Kasumi-1 (cell line): ENCODE measurements around the gene HTR3B.
"Not testable (repeated sequence)": the region's sequence is repeated elsewhere in the genome, so short reads cannot be mapped to it uniquely, and the experiment has no call there.

Experiments used
- DNase-seq, 2 experiments: peaks; one replicate each; lab custom pipeline; 2025; lab: John Stamatoyannopoulos, UW

HTR3B gene

DNA sequence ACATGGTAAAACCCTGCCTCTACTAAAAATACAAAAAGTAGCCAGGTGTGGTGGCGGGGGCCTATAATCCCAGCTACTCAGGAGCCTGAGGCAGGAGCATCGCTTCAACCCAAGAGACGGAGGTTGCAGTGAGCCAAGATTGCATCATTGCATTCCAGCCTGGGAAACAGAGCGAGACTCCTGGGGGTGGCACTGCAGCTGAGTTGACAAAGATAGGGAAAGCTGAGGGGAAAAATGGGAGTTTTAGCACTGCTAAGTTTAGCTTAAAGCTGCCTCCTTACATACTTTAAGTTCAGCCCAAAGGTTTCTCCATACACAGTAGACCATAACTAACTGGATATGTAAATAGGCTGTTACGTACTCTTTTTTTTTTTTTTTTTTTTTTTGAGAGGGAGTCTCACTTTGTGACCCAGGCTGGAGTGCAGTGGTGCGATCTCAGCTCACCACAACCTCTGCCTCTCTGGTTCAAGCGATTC lies 20.2 kb upstream of the HTR3B start:
- no peak for DNase-seq

DNA sequence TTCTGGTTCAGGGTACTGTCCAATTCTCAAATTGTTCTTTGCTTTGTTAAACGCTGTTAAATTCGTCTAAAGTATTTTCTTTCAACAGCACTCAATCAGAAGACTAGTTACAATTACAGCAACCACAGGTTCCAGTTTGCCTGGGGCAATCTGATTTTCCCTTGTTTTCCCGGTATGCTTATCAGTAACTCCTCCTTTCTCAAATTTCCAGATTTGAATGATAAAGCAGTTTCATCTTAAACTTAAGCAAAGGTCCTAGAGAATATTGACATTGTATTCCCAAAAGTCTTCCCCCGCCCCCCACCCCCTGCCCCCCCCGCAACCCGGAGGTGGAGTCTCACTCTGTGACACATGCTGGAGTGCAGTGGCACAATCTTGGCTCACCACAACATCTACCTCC lies 18.7 kb upstream of the HTR3B start:
- no peak for DNase-seq

DNA sequence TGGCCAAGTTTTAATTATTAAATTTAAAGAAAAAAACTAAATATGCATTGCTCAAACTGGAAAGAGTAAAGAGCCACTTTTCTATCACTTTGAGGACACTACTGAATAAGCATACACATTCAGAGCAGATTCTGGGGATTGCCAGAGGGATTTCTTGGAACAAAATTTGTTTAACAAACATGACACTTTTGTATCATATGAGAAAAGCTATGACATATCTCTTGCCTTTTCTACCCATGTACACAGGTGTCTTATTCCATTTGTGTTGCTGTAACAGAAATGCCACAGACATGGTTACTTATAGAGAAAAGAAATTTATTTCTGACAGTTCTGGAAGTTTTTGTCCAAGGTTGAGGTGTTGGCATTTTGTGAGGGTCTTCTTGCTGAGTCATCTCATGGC lies 15.7 kb upstream of the HTR3B start:
- no peak for DNase-seq

DNA sequence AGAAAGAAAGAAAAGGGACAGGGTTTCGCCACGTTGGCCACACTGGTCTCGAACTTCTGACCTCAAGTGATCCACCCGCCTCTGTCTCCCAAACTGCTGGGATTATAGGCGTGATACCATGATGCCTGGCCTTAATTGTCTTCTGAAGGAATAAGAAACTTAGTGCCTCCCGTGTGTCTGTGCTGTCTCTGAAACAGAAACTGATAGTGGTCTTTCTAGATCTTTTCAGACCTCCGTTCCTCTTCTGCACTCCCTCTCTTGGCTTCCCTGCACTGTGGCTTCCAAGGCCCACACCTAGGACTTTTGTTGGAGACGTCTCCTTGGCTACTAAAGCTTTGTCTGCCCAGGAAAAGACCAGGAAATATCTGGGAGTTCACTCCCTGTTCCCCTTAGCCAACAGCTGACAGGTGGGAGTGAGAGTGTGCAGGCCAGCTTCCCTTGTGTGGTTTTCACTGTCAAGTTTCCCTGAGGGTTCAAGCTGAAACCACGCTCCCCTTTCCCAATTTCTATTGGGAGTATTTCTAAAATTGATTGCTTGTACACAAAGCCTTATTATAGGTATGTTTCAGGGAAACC lies 10.1 kb upstream of the HTR3B start:
- DNase-seq: peak; percentile 32 to 35

DNA sequence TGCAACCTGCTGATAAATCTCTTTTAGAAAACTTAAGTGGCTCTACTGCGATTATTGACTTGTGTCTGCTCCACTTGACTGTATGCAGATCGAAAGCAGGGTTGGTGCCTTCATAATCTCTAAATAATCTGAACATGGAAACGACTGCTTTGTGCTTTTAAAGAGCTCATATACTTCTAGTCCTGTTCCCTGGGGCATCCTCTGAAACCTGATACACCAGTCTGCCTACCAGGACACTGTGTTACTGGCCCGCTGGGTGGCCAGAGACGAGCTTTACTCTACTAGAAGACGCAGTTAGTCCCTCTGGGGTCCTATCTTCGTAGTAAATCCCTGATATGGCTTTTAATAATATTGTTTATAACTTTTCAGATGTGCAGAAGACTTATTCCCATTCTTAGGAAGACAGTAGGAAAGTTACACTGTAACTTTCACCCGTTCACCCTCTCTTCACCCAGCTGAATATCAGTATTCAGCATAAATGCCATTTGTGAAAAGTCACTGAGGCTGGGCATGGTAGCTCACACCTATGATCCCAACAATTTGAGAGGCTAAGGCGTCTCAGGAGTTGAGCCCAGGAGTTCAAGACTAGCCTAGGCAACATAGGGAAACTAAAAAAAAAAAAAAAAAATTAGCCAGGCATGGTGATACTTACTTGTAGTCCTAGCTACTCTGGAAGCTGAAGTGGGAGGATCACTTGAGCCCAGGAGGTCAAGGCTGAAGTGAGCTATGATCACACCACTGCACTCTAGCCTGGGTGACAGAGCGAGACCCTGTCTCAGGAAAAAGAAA lies 9.0 kb upstream of the HTR3B start:
- no peak for DNase-seq

DNA sequence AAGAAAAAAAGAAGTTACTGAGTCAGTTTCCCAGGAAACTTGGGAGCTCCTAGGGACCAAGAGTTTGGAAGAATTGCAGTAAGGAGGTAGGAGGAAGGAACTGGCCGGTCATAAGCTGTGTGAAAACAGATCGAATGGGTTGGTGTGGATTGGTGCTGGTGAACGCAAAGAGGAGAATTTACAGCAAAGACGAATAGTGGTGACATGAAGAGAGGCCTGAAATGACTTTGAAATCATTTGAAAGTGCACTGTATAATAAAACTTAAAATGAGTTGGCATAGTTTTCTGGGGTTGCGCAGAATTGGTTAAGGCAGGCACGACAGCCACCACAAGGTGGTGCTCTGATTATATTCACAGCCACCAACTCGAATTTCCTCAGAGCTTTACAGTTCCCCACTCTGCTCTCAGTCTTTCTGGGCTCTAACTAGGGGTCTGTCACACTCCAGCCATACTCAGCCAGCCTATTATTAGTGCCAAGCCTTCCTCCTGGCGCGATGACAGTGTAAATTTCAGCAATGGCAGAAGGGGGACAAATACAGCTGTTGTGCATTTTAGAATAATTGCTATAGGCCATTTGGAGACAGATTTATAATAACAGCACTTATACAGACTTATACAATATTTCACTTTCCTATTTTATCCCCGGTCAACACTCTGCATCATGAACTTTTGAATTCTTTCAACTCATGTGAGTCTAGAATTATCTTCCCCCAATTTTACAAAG lies 8.3 kb upstream of the HTR3B start:
- peak; percentile 15 to 72 for DNase-seq

GRCh38 chr11:113901141-113901540 lies 3.5 kb upstream of the HTR3B start:
- no peak for DNase-seq

- DNase-seq: no peak
Measured at GRCh38 chr11:113906038-113906437, 1.4 kb downstream of the HTR3B start.

DNA sequence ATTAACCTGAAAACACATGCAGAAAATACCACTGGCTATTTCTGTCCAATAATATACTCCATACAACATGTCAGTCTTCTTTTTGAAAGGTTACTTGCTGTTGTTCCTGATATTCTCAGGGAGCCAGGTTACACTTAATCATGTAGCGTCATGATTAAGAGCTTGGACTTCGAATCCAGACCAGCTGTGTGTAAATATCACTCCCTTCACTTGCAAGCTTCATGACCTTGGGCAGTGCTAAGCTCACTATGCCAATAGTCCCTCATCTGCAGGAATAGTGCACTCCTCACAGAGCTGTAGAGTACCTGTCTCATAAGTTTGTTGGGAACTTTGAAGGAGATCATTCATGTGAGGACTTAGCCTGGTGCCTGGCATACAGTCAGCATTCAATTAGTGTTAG lies 1.9 kb downstream of the HTR3B start:
- DNase-seq: no peak

DNA sequence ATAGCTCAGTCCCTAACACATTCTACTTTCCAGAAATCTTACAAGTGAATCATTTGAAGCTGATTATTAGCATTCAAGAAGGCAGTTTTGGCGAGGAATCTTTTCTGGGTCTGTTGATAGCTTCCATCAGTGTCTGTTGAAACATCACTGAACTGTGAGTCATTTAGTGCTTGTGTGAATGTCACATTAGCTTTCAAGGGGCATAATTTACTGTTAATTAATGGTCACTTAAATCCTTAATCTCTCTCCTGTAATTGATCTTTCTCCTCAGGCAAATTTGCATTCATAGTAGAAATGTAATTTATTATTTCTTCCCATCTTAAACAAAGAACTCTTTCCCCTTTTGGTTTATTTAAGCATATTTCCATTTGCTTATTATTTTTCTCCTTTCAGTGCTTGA lies 2.6 kb downstream of the HTR3B start:
- DNase-seq: no peak

GRCh38 chr11:113907681-113908080 lies 3.1 kb downstream of the HTR3B start:
- no peak for DNase-seq

GRCh38 chr11:113908098-113908497 lies 3.5 kb downstream of the HTR3B start:
- no peak for DNase-seq

- DNase-seq: not testable (repeated sequence)
Measured at GRCh38 chr11:113911491-113911890, 6.9 kb downstream of the HTR3B start.

GRCh38 chr11:113923572-113923971 lies 19.0 kb downstream of the HTR3B start:
- no peak for DNase-seq

DNA sequence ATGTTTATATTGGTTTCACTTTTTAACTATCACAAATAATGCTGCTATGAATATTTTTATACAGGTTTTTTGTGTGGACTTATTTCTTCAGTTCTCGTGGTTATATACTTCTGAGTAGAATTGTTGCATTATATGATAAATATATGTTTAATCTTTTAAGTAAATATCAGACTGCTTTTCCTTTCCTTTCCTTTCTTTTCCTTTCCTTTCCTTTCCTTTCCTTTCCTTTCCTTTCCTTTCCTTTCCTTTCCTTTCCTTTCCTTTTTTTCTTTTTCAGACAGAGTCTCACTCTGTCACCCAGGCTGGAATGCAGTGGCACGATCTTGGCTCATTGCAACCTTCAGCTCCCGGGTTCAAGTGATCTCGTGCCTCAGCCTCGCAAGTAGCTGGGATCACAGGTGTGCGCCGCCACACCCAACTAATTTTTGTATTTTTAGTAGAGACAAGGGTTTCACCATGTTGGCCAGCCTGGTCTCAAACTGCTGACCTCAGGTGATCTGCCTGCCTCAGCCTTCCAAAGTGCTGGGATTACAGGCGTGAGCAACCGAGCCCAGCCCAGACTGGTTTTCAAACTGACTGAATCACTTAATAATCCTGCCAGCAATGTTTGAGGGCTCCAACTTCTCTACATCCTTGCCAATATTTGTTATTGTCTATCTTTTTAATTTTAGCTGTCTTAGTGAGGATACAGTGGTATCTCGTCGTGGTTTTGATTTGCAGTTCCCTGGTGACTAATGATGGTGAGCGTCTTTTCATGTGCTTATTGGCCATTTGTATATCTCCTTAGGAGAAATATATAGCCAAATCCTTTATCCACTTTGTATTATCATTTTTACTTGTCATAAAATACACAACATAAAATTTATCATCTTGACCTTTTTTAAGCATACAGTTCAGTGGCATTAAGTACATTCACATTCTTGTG lies 21.9 kb downstream of the HTR3B start:
- DNase-seq: no peak

DNA sequence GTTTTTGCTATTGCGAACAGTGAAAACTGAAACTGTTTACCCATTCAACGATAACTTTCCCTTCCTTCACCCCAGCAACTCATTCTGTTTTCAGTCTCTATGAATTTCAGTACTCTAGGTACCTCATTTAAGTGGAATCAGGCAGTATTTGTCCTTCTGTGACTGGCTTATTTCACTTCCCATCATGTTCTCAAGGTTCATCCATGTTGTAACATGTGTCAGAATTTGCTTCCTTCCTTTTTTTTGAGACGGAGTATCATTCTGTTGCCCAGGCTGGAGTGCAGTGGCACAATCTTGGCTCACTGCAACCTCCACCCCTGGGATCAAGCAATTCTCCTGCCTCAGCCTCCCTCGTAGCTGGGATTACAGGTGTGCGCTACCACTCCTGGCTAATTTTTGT lies 23.7 kb downstream of the HTR3B start:
- DNase-seq: no peak

- no peak for DNase-seq
Measured at GRCh38 chr11:113932788-113933187, 28.2 kb downstream of the HTR3B start.

- DNase-seq: not testable (repeated sequence)
Measured at GRCh38 chr11:113934193-113934592, 29.6 kb downstream of the HTR3B start.

DNA sequence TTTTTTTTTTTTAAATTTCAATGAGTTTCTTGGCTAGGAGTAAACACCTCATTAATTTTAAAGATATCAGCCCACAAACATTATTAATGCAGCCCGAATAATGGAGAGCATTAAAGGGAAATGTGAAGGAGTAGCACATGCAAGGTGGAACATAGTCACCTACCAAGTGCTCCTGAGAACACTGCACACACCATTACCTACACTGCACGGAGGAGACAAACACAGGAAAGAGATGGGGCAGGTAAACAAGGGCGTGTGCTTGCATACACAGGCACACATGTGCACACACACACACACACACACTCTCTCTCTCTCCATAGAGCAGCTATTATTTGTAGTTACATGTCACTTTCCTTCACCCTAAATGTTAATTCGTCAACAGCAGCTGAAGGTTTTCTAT lies 30.2 kb downstream of the HTR3B start:
- DNase-seq: no peak

DNA sequence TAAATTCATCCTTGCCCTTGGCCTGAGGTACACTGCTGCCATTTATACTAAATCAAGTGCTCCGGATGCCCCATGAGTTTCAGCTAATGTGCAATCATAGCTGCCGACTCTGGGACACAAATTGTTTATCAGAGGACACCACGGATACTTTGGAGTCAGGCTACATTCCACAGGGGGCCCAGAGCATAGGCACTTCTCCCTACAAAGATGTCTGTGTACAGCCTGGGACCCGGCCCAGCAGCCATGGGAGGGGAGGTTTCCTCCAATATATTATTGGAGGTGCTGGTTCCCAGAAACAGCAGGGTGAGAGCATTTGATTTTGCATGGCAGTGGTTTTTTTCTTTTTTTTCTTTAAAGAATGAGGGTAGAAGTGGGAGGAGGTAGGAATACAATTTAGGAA lies 31.3 kb downstream of the HTR3B start:
- no peak for DNase-seq

DNA sequence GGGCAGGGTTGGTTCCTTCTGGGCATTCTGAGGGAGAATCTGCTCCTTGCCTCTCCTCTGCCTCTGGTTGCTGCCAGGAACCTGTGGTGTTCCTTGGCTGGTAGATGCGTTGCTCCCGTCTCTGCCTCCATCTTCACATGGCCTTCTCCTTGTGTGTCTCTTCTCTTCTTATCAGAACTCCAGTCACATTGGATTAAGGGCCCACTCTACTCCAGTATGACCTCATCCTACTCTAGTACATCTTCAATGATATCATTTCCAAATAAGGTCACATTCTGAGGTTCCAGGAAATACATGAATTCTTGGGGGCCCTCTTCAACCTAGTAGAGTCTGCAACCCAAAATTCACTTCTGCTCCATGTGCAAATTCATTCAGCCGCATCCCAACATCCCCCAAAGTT lies 33.3 kb downstream of the HTR3B start:
- DNase-seq: no peak

GRCh38 chr11:113942256-113942655 lies 37.7 kb downstream of the HTR3B start:
- DNase-seq: no peak
